Ascending aorta (tissue), 2 donors: Measurements from ENCODE around the gene SLK. TPM values are rescaled to one million over a fixed set of nuclear protein-coding genes. Genes with fewer than 3 reads are reported as not detected.
A peak's percentile ranks its signal among the peaks of the same experiment; 100 is the strongest.

Experiments
- DNase-seq, 2 donors: peaks; one replicate each; pipeline ENCODE4 v3.0.0-alpha.2; 2019; ENCODE audit warnings: low spot score in 2 of 2
- H3K27ac ChIP-seq, 2 donors: fragments of 200-600 bp; sonication (generic); one replicate each; pipeline ENCODE4 v1.5.1; 2016 to 2017; ENCODE audit warnings: mild to moderate bottlenecking in 1 of 2
- H3K27me3 ChIP-seq: fragments of 200-600 bp; sonication (generic); one replicate; pipeline ENCODE4 v1.5.1; 2017
- H3K36me3 ChIP-seq, 2 donors: fragments of 200-600 bp; sonication (generic); one replicate each; pipeline ENCODE4 v1.5.1; 2016
- H3K4me1 ChIP-seq, 2 donors: fragments of 200-600 bp; sonication (generic); one replicate each; pipeline ENCODE4 v1.5.1; 2016 to 2017; ENCODE audit warnings: mild to moderate bottlenecking in 1 of 2
- H3K4me3 ChIP-seq, 2 donors: fragments of 200-600 bp; sonication (generic); one replicate each; pipeline ENCODE4 v1.5.1; 2016 to 2017; ENCODE audit warnings: mild to moderate bottlenecking in 1 of 2
- H3K9me3 ChIP-seq, 2 donors: fragments of 200-600 bp; sonication (generic); one replicate each; pipeline ENCODE4 v1.5.1; 2016
- intact Hi-C: fragments of 100-400 bp; cut with DNase I; formaldehyde crosslinking; loops from one replicate; pipeline ENCODE4 v1.15.1; 2023
- total RNA-seq: library from RNA; depleted of rRNA; stranded (reverse); fragments of >200 nt; gene quantifications from one replicate; pipeline ENCODE4 v1.1.0, GENCODE V29; 2016
- TF ChIP-seq, protein P1 (sequence below), 3 experiments: fragments of 200-600 bp in 2 of 3; fragments of 450-650 bp in 1 of 3; sonication (generic) in 2 of 3; IDR thresholded peaks; one replicate each; pipeline ENCODE4 v1.5.1; 2016 to 2019; ENCODE audit warnings: antibody characterized with exemption in 3 of 3, mild to moderate bottlenecking in 1 of 3, moderate library complexity in 1 of 3

The SLK gene
- total RNA-seq, 1 donor from 2014 or later: 26.1 TPM

DNA sequence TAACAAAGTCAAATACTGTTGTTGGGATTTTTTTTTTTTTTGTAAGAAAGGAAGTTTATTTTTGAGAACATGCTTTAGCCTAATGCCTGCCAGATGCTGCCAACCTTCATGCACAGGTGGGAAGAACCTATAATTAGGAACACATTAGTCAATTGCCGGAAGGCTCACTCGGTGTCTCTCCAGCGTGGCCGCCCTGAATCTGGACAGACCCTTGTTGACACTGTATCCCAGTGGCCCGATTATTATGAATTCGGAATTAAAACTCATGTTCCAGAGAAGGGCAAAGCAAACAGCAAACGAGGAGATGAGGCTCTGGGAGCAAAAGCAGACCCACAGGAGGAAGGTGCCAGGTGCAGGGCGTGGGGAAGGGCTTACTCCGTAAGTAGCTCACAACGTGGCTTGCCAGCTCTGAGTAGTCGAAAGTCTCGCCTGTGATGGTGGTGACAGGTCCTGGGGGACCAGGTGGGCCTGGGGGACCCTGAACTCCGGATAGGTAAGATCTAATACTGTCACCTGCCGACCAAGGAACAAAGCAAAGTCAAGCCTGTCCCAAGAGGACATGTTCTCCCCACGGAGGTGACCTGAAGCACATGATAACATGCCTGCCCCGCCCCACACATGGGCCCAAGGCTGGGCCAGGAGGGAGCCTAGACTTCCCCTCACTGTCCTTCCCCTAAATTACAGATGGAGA is 70.5 kb downstream of the SLK start:
- TF ChIP-seq, protein P1, sequence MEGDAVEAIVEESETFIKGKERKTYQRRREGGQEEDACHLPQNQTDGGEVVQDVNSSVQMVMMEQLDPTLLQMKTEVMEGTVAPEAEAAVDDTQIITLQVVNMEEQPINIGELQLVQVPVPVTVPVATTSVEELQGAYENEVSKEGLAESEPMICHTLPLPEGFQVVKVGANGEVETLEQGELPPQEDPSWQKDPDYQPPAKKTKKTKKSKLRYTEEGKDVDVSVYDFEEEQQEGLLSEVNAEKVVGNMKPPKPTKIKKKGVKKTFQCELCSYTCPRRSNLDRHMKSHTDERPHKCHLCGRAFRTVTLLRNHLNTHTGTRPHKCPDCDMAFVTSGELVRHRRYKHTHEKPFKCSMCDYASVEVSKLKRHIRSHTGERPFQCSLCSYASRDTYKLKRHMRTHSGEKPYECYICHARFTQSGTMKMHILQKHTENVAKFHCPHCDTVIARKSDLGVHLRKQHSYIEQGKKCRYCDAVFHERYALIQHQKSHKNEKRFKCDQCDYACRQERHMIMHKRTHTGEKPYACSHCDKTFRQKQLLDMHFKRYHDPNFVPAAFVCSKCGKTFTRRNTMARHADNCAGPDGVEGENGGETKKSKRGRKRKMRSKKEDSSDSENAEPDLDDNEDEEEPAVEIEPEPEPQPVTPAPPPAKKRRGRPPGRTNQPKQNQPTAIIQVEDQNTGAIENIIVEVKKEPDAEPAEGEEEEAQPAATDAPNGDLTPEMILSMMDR (IDR thresholded peaks at IDR 0.05): no peak
- H3K36me3 ChIP-seq: peaks cover 0 to 3% of the 10 kb centered on the region in 2 donors
- H3K27ac ChIP-seq: no peak overlapping the region
- H3K27me3 ChIP-seq: no peaks in the 10 kb centered on the region
- no peak overlapping the region for H3K4me3 ChIP-seq
- H3K4me1 ChIP-seq: no peaks in the 10 kb centered on the region
- intact Hi-C loops: no loop called here
- no peaks in the 10 kb centered on the region for H3K9me3 ChIP-seq
- peak in 1 of 2 donors; percentile 35 for DNase-seq

DNA sequence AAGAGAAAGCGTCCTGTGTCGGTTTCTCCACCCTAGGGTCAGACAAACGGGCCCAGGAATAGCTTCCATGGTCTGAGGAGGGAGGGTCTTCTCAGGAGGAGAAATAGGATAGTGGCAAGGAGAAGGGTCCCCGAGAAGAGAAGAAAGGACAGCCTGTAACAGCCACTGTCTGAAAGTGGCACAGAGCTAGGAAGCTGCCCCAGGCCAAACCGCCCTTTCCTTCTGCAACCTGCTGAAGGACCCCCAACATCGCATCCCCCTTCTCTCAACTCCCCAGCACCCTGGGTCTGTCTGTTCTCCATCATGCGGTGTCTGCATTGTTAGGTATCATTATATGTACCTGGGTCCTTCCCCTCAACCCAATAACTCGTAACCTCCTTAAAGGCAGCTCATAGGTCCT is 71.6 kb downstream of the SLK start:
- H3K4me3 ChIP-seq: no peak overlapping the region
- H3K27ac ChIP-seq: no peak overlapping the region
- H3K9me3 ChIP-seq: no peaks in the 10 kb centered on the region
- H3K27me3 ChIP-seq: no peaks in the 10 kb centered on the region
- intact Hi-C loops: no loop called here
- TF ChIP-seq, protein P1 (IDR thresholded peaks at IDR 0.05): no peak
- peak in 1 of 2 donors; percentile 33 for DNase-seq
- H3K36me3 ChIP-seq: no peaks in the 10 kb centered on the region
- H3K4me1 ChIP-seq: no peaks in the 10 kb centered on the region

- no peaks in the 10 kb centered on the region for H3K36me3 ChIP-seq
- H3K4me3 ChIP-seq: no peak overlapping the region
- intact Hi-C loops: no loop called here
- H3K27me3 ChIP-seq: no peaks in the 10 kb centered on the region
- peak in 1 of 2 donors; percentile 56 for DNase-seq
- TF ChIP-seq, protein P1 (IDR thresholded peaks at IDR 0.05): no peak
- H3K4me1 ChIP-seq: no peaks in the 10 kb centered on the region
- H3K27ac ChIP-seq: no peak overlapping the region
- no peaks in the 10 kb centered on the region for H3K9me3 ChIP-seq
Measured at GRCh38 chr10:104038958-104039752, 72.2 kb downstream of the SLK start.

- no peaks in the 10 kb centered on the region for H3K36me3 ChIP-seq
- intact Hi-C loops: no loop called here
- no peaks in the 10 kb centered on the region for H3K4me1 ChIP-seq
- no peaks in the 10 kb centered on the region for H3K27me3 ChIP-seq
- TF ChIP-seq, protein P1 (IDR thresholded peaks at IDR 0.05): no peak
- H3K27ac ChIP-seq: no peak overlapping the region
- no peak for DNase-seq
- no peak overlapping the region for H3K4me3 ChIP-seq
- H3K9me3 ChIP-seq: no peaks in the 10 kb centered on the region
Measured at GRCh38 chr10:104040382-104040781, 73.4 kb downstream of the SLK start.

DNA sequence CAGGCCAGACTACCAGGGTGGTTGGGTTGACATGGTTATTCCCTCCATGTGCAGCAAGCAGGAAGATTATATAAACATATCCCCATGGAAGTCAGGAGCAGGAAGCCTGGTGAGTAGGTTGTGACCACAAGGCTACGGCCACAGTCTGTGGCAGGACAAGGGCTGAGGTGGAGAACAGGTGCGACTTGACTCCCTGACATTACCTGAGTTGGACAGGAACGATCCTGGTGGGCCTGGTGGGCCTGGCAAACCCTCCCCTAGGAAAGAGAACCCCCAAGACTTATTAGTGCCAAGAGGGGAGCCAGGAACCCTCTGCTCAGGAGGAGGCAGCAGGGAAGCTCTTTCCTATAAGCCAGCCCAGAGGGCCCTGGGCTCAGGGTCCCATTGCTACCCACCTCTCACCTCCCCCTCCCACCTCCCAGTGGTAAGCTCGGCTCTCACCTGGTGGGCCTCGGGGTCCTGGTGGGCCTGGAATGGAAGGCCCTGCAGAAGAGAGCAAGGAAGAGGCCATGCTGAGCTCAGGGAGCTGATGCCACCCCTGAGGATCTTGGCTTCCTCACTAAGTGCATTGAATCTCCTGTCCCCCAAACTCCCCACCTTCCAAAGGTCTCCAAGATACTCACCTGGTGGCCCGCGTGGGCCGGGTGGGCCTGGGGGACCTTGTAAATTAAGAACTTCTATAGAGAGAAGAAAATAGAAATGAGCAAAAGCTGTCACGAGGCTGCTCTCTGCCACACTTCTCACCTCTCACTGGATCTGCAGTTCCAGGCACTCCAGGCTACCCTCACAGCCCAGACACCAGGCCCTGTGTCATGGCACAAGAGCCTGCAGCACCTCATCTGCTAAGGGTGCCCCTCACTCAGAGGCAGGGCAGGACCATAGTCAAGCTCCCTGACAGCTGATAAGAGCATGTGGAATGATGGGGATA is 74.2 kb downstream of the SLK start:
- TF ChIP-seq, protein P1 (IDR thresholded peaks at IDR 0.05): no peak
- intact Hi-C loops: no loop called here
- Histone ChIP-seq H3K4me3 (no peak overlapping the region), H3K27me3 (no peaks in the 10 kb centered on the region), H3K4me1 (no peaks in the 10 kb centered on the region), H3K27ac (no peak overlapping the region), H3K9me3 (no peaks in the 10 kb centered on the region), H3K36me3 (no peaks in the 10 kb centered on the region)
- DNase-seq: peak in 1 of 2 donors; percentile 35
